ENCODE results near the gene EFEMP2. TPM values are rescaled to one million over a fixed set of nuclear protein-coding genes. Genes with fewer than 3 reads are reported as not detected.
A peak's percentile ranks its signal among the peaks of the same experiment; 100 is the strongest.
"Not testable (repeated sequence)": the region's sequence is repeated elsewhere in the genome, so short reads cannot be mapped to it uniquely, and the experiment has no call there.

The EFEMP2 gene
- total RNA-seq, 2 donors from 2014 or later = 22.4 to 26.0 TPM

DNA sequence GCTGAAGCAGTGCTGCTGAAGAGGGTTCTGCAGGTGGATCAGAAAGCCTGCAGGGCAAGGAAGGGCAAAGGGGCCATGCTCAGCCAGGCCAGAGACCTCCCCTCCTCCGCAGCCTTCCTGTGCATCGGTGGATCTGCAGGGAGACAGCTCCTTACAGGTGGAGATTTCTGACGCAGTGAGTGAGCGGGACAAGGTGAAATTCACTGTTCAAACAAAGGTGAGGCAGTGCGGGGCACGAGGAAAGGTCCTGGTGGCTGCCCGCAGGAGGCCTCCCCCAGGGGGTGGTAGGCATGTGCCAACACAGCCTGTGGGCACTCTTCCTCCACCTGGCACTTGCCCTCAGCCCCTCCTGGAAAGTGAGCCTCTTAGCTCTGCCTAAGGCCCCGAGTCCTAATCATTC is 23.2 kb downstream of the EFEMP2 start:
- H3K9me3 Mint-ChIP-seq = no peaks in the 10 kb centered on the region
- no peak overlapping the region for H3K4me3 Mint-ChIP-seq
- ATAC-seq (replicated peaks in 1 of 2) (peak; percentile 12 to 18), DNase-seq (no peak)
- no peaks in the 10 kb centered on the region for H3K27me3 Mint-ChIP-seq (ENCODE audit: low read depth)
- peaks cover 8 to 20% of the 10 kb centered on the region in 2 donors for H3K36me3 Mint-ChIP-seq (ENCODE audit: insufficient read depth in 2 of 2)
- peaks cover 12% of the 10 kb centered on the region for H3K4me1 Mint-ChIP-seq (ENCODE audit: low read depth)
- no peak overlapping the region for H3K27ac Mint-ChIP-seq

- not testable (repeated sequence) for DNase-seq; H3K27me3 Mint-ChIP-seq (ENCODE audit: low read depth); H3K4me1 Mint-ChIP-seq (ENCODE audit: low read depth); H3K27ac Mint-ChIP-seq; ATAC-seq (replicated peaks in 1 of 2); H3K4me3 Mint-ChIP-seq; H3K9me3 Mint-ChIP-seq
- peaks cover 3 to 14% of the 10 kb centered on the region in 2 donors for H3K36me3 Mint-ChIP-seq (ENCODE audit: insufficient read depth in 2 of 2)
Observed at GRCh38 chr11:65848693-65849092, 23.9 kb downstream of the EFEMP2 start.

DNA sequence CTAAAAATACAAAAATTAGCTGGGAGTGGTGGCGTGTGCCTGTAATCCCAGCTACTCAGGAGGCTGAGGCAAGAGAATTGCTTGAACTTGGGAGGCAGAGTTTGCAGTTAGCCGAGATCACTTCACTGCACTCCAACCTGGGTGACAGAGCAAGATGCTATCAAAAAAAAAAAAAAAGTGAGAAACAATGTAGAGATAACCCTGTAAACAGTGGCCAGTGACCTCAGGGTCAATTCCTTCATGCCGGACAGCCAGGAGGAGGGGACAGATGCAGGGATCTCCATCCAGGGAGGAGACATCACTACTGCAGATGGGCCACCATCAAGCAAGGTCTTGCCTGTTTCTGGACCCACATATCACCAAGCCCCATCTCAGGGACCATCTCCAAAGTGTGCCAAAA is 24.9 kb downstream of the EFEMP2 start:
- H3K27me3 Mint-ChIP-seq (ENCODE audit: low read depth) = no peaks in the 10 kb centered on the region
- H3K9me3 Mint-ChIP-seq = no peaks in the 10 kb centered on the region
- ATAC-seq (replicated peaks in 1 of 2) (no peak), DNase-seq (no peak)
- peaks cover 0 to 9% of the 10 kb centered on the region in 2 donors for H3K36me3 Mint-ChIP-seq (ENCODE audit: insufficient read depth in 2 of 2)
- H3K27ac Mint-ChIP-seq = peak overlapping the region; percentile 28
- no peak overlapping the region for H3K4me3 Mint-ChIP-seq
- H3K4me1 Mint-ChIP-seq (ENCODE audit: low read depth) = no peaks in the 10 kb centered on the region

- ATAC-seq (replicated peaks in 1 of 2) = no peak
- Mint-ChIP-seq H3K36me3 (ENCODE audit: insufficient read depth in 2 of 2) (no peaks in the 10 kb centered on the region), H3K4me3 (no peak overlapping the region), H3K9me3 (no peaks in the 10 kb centered on the region), H3K27me3 (ENCODE audit: low read depth) (no peaks in the 10 kb centered on the region), H3K4me1 (ENCODE audit: low read depth) (no peaks in the 10 kb centered on the region), H3K27ac (no peak overlapping the region)
- no peak for DNase-seq
Observed at GRCh38 chr11:65844231-65844872, 28.2 kb downstream of the EFEMP2 start.

GRCh38 chr11:65843811-65844210 is 28.8 kb downstream of the EFEMP2 start:
- Mint-ChIP-seq H3K36me3 (ENCODE audit: insufficient read depth in 2 of 2) (no peaks in the 10 kb centered on the region), H3K27me3 (ENCODE audit: low read depth) (no peaks in the 10 kb centered on the region), H3K9me3 (no peaks in the 10 kb centered on the region), H3K4me1 (ENCODE audit: low read depth) (no peaks in the 10 kb centered on the region), H3K27ac (no peak overlapping the region), H3K4me3 (no peak overlapping the region)
- DNase-seq (no peak), ATAC-seq (replicated peaks in 1 of 2) (no peak)

- Mint-ChIP-seq H3K4me1 (ENCODE audit: low read depth) (no peaks in the 10 kb centered on the region), H3K36me3 (ENCODE audit: insufficient read depth in 2 of 2) (no peaks in the 10 kb centered on the region)
- DNase-seq = no peak
Observed at GRCh38 chr11:65842144-65842543, 30.5 kb downstream of the EFEMP2 start.

GRCh38 chr11:65834202-65834601 is 38.4 kb downstream of the EFEMP2 start:
- Mint-ChIP-seq H3K36me3 (ENCODE audit: insufficient read depth in 2 of 2) (peaks cover 5 to 7% of the 10 kb centered on the region in 2 donors), H3K27ac (no peak overlapping the region), H3K27me3 (ENCODE audit: low read depth) (peaks cover 17% of the 10 kb centered on the region), H3K4me3 (no peak overlapping the region), H3K9me3 (peaks cover 6% of the 10 kb centered on the region in 2 donors), H3K4me1 (ENCODE audit: low read depth) (peaks cover 21% of the 10 kb centered on the region)
- ATAC-seq (replicated peaks in 1 of 2) = no peak
- no peak for DNase-seq

More at GRCh38 chr11:65842144-65842543, 30.5 kb downstream of the EFEMP2 start:
- Mint-ChIP-seq H3K27ac (no peak overlapping the region), H3K4me3 (no peak overlapping the region), H3K9me3 (no peaks in the 10 kb centered on the region), H3K27me3 (ENCODE audit: low read depth) (no peaks in the 10 kb centered on the region)
- no peak for ATAC-seq (replicated peaks in 1 of 2)

DNA sequence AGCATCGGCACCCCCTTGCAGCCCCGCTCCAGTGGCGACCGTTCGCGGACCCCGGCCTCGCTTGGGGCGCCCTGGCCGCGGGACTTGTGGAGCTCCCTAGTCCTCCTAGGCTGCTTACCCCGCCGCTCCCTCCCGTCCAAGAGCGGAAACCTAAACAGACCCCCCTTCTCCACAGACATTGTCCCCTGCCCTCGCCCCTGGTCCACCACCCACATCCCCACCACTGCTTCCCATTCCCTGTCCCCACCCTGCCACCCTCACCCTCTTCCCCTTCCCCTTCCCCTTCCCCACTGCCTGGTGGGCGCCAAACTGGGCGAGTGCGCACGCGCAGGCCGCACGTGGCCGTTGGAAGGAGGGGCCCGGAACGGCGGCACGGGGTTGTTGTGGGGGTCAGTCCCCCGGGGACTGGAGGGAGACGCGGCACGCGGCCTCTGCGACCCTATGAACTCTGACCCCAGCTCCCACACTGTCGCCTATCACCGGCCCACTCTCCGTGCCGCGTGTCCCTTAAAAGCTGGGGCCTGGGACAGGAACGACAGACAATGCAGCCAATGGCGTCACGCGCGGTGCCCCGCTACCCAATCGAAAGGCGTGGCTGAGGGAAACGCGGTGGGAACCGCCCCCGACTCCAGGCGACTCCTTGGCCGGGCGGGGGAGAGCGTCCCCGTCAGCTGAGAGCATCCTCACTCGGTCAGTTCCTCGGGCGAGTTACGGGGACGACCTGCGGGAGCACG is 39.1 kb downstream of the EFEMP2 start, which contains the start of gene SNX32:
TSS of gene SNX32 (plus strand) at position 667 of the 734 bp plus-strand sequence. CDS start 103 bp downstream, outside the sequence.
- Mint-ChIP-seq H3K4me1 (ENCODE audit: low read depth) (peaks cover 21% of the 10 kb centered on the region), H3K27me3 (ENCODE audit: low read depth) (peaks cover 17% of the 10 kb centered on the region), H3K36me3 (ENCODE audit: insufficient read depth in 2 of 2) (peaks cover 5 to 7% of the 10 kb centered on the region in 2 donors), H3K27ac (peak within 1 kb of the TSS; percentile 52), H3K9me3 (peaks cover 6% of the 10 kb centered on the region in 2 donors), H3K4me3 (no peak within 1 kb of the TSS)
- DNase-seq (peak; percentile 97 to 98), ATAC-seq (replicated peaks in 1 of 2) (peak; percentile 99 to 100)

DNA sequence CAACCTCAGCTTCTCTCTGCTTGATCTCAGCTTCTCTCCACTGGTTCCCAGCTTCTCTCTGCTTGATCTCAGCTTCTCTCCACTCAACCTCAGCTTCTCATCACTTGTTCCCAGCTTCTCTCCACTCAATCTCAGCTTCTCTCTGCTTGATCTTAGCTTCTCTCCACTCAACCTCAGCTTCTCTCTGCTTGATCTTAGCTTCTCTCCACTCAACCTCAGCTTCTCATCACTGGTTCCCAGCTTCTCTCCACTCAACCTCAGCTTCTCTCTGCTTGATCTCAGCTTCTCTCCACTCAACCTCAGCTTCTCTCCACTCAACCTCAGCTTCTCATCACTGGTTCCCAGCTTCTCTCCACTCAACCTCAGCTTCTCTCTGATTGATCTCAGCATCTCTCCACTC is 40.4 kb downstream of the EFEMP2 start:
- not testable (repeated sequence) for ATAC-seq (replicated peaks in 1 of 2); DNase-seq; H3K4me3 Mint-ChIP-seq; H3K9me3 Mint-ChIP-seq; H3K36me3 Mint-ChIP-seq (ENCODE audit: insufficient read depth in 2 of 2)
- Mint-ChIP-seq H3K27me3 (ENCODE audit: low read depth) (peaks cover 17% of the 10 kb centered on the region), H3K4me1 (ENCODE audit: low read depth) (peaks cover 30% of the 10 kb centered on the region), H3K27ac (peak overlapping the region; percentile 16)

DNA sequence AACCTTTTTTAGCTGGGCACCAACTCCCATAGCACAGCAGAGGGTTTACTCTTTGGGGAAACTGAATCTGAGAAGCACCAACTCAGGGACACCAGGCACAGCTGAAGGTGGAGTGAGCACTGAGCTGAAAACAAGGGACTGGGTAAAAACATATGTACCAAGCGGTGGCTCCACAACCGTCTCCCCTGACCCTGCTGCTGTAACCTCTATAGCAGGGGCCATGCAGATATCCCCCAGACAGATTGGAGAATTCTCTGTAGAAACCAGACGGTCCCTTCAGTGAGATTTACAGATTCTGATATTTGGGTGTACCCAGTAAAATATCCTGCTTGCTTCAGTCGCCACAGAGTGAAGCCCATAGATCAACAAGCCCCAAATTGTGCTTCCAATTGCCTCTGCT is 43.1 kb downstream of the EFEMP2 start:
- peaks cover 6% of the 10 kb centered on the region in 2 donors for H3K9me3 Mint-ChIP-seq
- peaks cover 31% of the 10 kb centered on the region for H3K4me1 Mint-ChIP-seq (ENCODE audit: low read depth)
- no peak for DNase-seq
- no peak for ATAC-seq (replicated peaks in 1 of 2)
- no peak overlapping the region for H3K27ac Mint-ChIP-seq
- H3K4me3 Mint-ChIP-seq = no peak overlapping the region
- peaks cover 17% of the 10 kb centered on the region for H3K27me3 Mint-ChIP-seq (ENCODE audit: low read depth)
- H3K36me3 Mint-ChIP-seq (ENCODE audit: insufficient read depth in 2 of 2) = peaks cover 5 to 7% of the 10 kb centered on the region in 2 donors

- H3K27ac Mint-ChIP-seq = peak overlapping the region; percentile 43
- H3K4me3 Mint-ChIP-seq = no peak overlapping the region
- DNase-seq (no peak), ATAC-seq (replicated peaks in 1 of 2) (no peak)
- H3K9me3 Mint-ChIP-seq = no peaks in the 10 kb centered on the region
- peaks cover 0 to 4% of the 10 kb centered on the region in 2 donors for H3K36me3 Mint-ChIP-seq (ENCODE audit: insufficient read depth in 2 of 2)
- peaks cover 9% of the 10 kb centered on the region for H3K27me3 Mint-ChIP-seq (ENCODE audit: low read depth)
- H3K4me1 Mint-ChIP-seq (ENCODE audit: low read depth) = peaks cover 21% of the 10 kb centered on the region
Observed at GRCh38 chr11:65826984-65827735, 45.4 kb downstream of the EFEMP2 start.

DNA sequence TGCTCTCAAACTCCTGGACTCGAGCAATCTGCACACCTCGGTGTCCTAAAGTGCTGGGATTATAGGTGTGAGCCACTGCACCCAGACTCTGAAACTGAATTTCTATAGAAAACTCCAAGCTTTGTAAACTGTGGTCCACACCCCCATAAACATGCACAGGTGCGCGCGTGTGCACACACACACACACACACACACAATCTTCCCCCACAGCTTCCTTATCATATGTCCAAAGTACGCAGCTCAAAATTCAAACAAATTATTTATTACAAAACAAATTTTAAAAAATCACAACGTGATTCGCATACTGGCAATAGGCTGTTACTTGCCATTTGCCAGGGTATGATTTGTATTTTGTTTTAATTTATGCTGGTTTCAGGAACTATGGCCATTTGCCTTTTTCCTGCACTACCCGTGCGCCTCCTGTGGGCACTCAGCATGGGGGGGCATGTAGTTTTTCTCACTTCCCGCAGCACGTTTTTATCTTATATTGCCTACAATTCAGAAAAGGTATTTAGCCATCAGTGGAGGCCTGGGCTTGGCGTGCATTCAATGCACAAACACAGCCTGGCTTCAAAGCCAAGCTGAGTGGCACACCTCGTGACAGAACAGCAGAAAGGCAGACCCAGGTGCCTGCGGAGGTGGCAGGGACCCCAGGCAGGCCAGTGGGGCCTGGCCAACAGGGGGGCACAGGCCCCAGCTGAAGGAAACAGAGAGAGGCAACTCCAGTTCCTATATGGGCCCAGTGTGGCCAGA is 49.6 kb downstream of the EFEMP2 start:
- no peak for DNase-seq
- peaks cover 14% of the 10 kb centered on the region for H3K4me1 Mint-ChIP-seq (ENCODE audit: low read depth)
- H3K27ac Mint-ChIP-seq = no peak overlapping the region
- no peaks in the 10 kb centered on the region for H3K27me3 Mint-ChIP-seq (ENCODE audit: low read depth)
- ATAC-seq (replicated peaks in 1 of 2) = no peak
- H3K36me3 Mint-ChIP-seq (ENCODE audit: insufficient read depth in 2 of 2) = no peaks in the 10 kb centered on the region
- no peak overlapping the region for H3K4me3 Mint-ChIP-seq
- H3K9me3 Mint-ChIP-seq = no peaks in the 10 kb centered on the region
